Stimulated activated CD4-positive, alpha-beta T cell treated with anti-CD3 and anti-CD28 coated beads, Interleukin-4, amount 100 ng/mL, for 1 hour (primary cell): Measurements from ENCODE around the gene NOL4L.

Experiments used
- DNase-seq: peaks from one replicate; pipeline ENCODE4 v3.0.0-alpha.2; 2020

NOL4L gene

DNA sequence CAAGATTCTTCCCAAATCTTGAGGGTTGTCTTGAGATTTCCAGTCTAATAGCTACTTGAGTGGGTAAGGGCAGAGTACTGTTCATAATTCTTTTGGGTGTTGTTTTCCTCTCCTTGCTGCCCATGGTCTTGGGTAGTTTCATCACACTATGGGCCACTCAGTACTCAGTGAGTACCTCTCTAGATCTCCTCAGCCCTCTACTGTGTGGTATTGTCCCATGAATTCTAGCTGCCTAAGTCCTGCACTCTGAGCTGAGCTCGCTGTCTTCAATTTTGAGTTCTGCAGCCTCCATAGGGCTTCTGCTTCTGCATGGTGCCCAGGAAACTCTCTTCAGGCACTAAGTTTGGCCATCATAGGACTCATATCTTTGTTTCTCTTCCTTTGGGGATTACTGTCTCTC is 184.7 kb downstream of the NOL4L start:
- no peak for DNase-seq

GRCh38 chr20:32397567-32398084 is 187.5 kb downstream of the NOL4L start:
- no peak for DNase-seq

- no peak for DNase-seq
Observed at GRCh38 chr20:32396646-32397160, 188.4 kb downstream of the NOL4L start.

- DNase-seq: no peak
Observed at GRCh38 chr20:32395066-32395465, 190.1 kb downstream of the NOL4L start.
